NB4 (cell line): Measurements from ENCODE around the gene COMMD4.
"Not testable (repeated sequence)": the region's sequence is repeated elsewhere in the genome, so short reads cannot be mapped to it uniquely, and the experiment has no call there.

ENCODE experiments used
- DNase-seq: peaks from one replicate; pipeline ENCODE4 v3.0.0; 2010; ENCODE audit warnings: low read depth
- H3K4me3 ChIP-seq: one replicate; pipeline ENCODE4 v1.5.1; 2011; ENCODE audit warnings: mild to moderate bottlenecking, low read depth, low read length, moderate library complexity
- CTCF ChIP-seq: IDR thresholded peaks from one replicate; pipeline ENCODE4 v1.5.1; 2012; ENCODE audit warnings: low read depth, low read length
- MAX ChIP-seq: IDR thresholded peaks from 2 replicates; pipeline ENCODE4 v1.6.1; 2011; ENCODE audit warnings: low read depth, low read length
- MYC ChIP-seq: IDR thresholded peaks from 2 replicates; pipeline ENCODE4 v1.6.1; 2011; ENCODE audit warnings: low read depth, low read length
- POLR2A ChIP-seq: IDR thresholded peaks from 2 replicates; pipeline ENCODE4 v1.6.1; 2011; ENCODE audit warnings: mild to moderate bottlenecking; ENCODE audit not compliant: insufficient read length; ENCODE audit errors: extremely low read depth

COMMD4 gene

DNA sequence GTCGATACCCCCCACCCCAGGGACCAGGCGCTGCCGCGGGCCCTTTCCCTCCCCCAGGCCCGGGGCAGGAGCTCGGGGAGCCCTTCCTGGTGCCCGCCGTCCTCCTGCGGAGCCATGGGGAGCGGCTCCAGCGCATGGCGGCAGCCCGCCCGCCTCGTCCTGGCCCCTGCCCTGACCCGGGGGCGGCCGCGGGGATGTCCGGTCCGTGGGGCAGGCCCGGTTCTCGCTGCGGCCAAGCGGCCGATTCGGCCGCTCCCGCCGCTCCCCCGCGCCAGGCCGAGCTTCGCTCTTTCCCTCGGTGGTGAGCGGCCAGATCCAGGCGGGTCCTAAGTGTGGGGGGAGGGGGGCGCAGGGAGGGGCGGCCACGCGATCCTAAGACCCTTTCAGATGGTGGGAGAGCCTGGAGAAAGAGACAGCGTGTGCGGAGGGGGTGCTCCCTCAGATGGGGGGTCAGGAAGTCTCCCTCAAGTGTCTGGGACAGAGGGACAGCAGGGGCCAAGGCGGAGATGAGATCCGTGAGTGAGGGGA, 12.2 kb downstream of the COMMD4 start:
- H3K4me3 ChIP-seq: no peak overlapping the region
- no peak for DNase-seq
- TF ChIP-seq CTCF (no peak), MAX (no peak), POLR2A (no peak), MYC (no peak)

DNA sequence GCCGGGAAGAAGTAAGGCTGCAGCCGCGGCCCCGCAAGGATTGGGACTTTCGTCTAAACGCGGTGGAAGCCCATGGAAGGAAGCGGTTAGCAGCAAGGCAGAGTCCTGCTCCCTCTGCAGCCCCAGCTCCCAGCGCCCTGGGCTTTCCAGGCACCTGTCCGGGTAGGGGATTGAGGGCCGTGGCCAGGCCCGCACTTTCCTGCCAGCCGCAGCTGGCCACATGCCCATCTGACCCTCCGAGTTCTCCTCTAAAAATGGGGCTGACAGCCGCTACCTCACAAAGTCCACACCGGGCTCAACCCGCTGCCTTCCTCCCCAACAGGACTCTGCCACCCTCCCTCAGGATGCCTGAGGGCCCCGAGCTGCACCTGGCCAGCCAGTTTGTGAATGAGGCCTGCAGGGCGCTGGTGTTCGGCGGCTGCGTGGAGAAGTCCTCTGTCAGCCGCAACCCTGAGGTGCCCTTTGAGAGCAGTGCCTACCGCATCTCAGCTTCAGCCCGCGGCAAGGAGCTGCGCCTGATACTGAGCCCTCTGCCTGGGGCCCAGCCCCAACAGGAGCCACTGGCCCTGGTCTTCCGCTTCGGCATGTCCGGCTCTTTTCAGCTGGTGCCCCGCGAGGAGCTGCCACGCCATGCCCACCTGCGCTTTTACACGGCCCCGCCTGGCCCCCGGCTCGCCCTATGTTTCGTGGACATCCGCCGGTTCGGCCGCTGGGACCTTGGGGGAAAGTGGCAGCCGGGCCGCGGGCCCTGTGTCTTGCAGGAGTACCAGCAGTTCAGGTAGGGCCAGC, 12.9 kb downstream of the COMMD4 start:
- no peak for DNase-seq
- H3K4me3 ChIP-seq: no peak overlapping the region

GRCh38 chr15:75349351-75349669, 13.4 kb downstream of the COMMD4 start:
- DNase-seq, H3K4me3 ChIP-seq: not testable (repeated sequence)

More for the DNA sequence above, 12.9 kb downstream of the COMMD4 start:
- no peak for TF ChIP-seq CTCF
- TF ChIP-seq MAX: no peak
- TF ChIP-seq POLR2A: no peak
- TF ChIP-seq MYC: no peak

GRCh38 chr15:75349851-75350588, 14.2 kb downstream of the COMMD4 start:
- TF ChIP-seq MAX: no peak
- no peak for TF ChIP-seq MYC
- peak; percentile 11 for TF ChIP-seq POLR2A
- no peak for TF ChIP-seq CTCF
- H3K4me3 ChIP-seq: no peak overlapping the region
- peak; percentile 92 for DNase-seq

GRCh38 chr15:75350601-75351361, 14.9 kb downstream of the COMMD4 start:
- H3K4me3 ChIP-seq: no peak overlapping the region

DNA sequence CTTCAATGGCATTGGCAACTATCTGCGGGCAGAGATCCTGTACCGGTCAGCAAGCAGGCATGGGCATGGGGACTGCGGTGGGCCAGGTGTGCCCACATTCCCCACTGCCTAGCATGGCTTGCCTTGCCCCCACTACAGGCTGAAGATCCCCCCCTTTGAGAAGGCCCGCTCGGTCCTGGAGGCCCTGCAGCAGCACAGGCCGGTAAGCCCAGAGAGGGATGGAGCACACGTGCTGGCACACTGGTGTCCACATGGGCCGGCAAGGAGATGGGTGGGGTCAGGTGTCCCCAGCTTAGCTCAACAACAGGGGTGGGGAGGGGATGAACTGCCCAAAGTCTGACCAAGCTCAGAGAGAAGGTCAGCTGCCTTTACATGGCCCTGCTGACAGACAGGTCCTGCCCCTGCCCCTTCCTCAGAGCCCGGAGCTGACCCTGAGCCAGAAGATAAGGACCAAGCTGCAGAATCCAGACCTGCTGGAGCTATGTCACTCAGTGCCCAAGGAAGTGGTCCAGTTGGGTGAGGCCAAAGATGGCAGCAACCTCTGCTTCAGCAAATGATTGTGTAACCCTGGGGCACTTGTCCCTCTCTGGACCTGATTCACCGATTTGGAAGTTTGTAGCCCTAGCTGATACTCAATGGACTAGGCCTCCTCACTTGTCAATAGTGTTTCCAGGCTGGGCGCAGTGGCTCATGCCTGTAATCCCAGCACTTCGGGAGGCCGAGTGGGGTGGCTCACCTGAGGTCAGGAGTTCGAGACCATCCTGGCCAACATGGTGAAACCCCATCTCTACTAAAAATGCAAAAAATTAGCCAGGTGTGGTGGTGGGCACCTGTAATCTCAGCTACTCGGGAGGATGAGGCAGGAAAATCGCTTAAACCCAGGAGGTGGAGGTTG, 16.6 kb downstream of the COMMD4 start:
- no peak for DNase-seq
- TF ChIP-seq MYC: no peak
- TF ChIP-seq CTCF: no peak
- TF ChIP-seq POLR2A: no peak
- no peak for TF ChIP-seq MAX

More at GRCh38 chr15:75350601-75351361, 14.9 kb downstream of the COMMD4 start:
- DNase-seq: peak; percentile 52
- TF ChIP-seq POLR2A: peak; percentile 9
- TF ChIP-seq MAX: no peak

More for the DNA sequence above, 16.6 kb downstream of the COMMD4 start:
- no peak overlapping the region for H3K4me3 ChIP-seq
